Measurements from ENCODE around the gene MASP1. TPM values are rescaled to one million over a fixed set of nuclear protein-coding genes. Genes with fewer than 3 reads are reported as not detected.
A peak's percentile ranks its signal among the peaks of the same experiment; 100 is the strongest.
"Not testable (repeated sequence)": the region's sequence is repeated elsewhere in the genome, so short reads cannot be mapped to it uniquely, and the experiment has no call there.

Gene MASP1
- total RNA-seq, 2 experiments from 2014 or later, result not detected

DNA sequence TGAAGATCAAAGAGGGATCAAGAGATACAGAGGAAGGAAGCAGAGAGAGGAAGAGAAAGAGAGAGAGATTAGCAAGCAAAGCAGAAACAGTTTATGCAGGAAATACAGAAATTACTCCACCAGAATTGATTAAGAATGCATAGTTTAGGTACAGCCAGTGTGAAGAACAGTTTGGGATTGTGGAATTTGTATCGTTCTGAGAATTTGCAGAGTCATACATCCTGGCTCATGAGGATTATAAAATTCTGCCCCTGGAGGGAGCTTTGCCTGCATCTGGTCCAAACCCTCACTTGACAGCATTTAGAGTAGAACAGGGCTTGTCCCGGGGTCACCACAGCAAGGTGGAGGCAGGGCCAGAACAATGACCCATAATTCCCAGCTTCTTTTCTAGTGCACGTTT, 44.1 kb downstream of the MASP1 start:
- H3K4me1 Mint-ChIP-seq, result peaks cover 5% of the 10 kb centered on the region
- H3K9me3 Mint-ChIP-seq, result no peaks in the 10 kb centered on the region
- POLR2A ChIA-PET, result no interaction called here
- ATAC-seq (ENCODE audit: low read depth), result peak; percentile 42
- peaks cover 14% of the 10 kb centered on the region for H3K27me3 Mint-ChIP-seq
- H3K4me3 Mint-ChIP-seq, result no peak overlapping the region
- DNase-seq, result no peak
- no peak overlapping the region for H3K27ac Mint-ChIP-seq
- no peaks in the 10 kb centered on the region for H3K36me3 Mint-ChIP-seq

DNA sequence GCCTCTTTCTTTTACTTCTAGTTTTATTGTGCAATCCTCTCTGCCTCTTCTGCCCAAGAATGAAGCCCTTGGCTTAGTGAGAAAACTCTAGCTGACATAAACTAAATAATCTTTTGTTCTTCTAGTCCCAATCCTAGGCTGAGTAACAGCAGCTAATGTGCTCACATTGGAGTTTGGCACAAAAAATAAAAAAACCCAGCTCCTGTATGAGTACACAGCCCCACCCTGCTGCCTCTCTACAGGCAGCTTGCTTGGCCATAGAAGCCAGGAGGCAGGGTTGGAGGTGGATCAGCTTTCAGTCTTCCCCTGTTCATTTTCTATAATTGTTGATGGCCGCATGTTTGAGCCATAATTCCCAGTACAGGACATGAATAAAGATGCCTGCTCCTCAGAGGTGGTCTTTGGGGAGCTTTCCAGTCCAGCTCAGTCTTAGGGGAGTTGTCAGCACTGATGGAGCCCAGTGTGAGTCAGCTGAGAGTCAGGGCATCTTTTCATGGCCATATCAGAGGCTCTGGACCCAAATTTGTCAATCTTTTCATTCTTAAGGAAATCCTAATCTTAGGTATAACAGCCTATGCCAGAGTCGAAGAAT, 47.5 kb downstream of the MASP1 start:
- Mint-ChIP-seq H3K27me3 (peaks cover 10% of the 10 kb centered on the region), H3K4me3 (no peak overlapping the region), H3K27ac (no peak overlapping the region), H3K36me3 (no peaks in the 10 kb centered on the region), H3K9me3 (peaks cover 1% of the 10 kb centered on the region), H3K4me1 (peaks cover 5% of the 10 kb centered on the region)
- DNase-seq (no peak), ATAC-seq (ENCODE audit: low read depth) (no peak)
- POLR2A ChIA-PET, result no interaction called here

DNA sequence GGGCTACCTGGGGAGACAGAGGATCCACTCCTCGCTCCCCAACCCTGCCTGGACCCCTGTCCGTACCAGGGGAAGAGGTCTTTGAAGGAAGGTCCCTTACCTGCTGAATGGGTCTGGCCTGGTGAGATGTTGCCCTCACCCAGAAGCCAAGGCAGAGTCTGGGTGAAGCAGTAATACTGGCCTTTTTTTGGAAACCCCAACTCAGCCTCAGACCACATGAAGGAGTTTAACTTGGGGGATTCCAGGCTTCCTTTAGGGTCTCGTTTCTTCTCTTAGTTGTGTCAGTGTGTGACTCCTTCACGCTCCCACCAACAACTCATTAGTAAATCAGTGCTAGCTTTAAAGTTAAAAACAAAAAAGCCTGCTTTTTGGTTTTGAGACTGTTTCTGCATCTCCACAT, 48.6 kb downstream of the MASP1 start:
- Mint-ChIP-seq H3K4me3 (no peak overlapping the region), H3K4me1 (peaks cover 4% of the 10 kb centered on the region), H3K36me3 (no peaks in the 10 kb centered on the region), H3K9me3 (peaks cover 1% of the 10 kb centered on the region), H3K27ac (no peak overlapping the region), H3K27me3 (peaks cover 10% of the 10 kb centered on the region)
- POLR2A ChIA-PET, result no interaction called here
- DNase-seq, result no peak
- ATAC-seq (ENCODE audit: low read depth), result no peak

DNA sequence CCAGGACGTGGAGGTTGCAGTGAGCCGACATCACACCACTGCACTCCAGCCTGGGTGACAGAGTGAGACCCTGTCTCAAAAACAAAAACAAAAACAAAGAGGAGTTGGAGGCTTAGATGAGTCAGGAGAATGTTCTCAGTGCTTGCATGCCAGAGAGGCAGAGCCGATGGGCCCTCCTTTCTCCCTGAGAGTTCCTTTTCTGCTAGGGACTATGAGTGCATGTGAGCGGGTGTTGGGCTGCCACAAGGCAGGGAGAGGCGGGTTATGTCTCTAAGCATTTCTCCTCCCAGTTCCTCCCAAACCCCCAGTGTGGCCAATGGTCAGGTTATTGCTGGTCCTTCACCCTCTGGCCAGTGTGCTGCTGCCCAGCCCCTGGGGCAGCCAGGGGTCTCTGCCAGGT, 49.1 kb downstream of the MASP1 start:
- no peak overlapping the region for H3K27ac Mint-ChIP-seq
- DNase-seq (no peak), ATAC-seq (ENCODE audit: low read depth) (no peak)
- peaks cover 1% of the 10 kb centered on the region for H3K9me3 Mint-ChIP-seq
- peaks cover 10% of the 10 kb centered on the region for H3K27me3 Mint-ChIP-seq
- no peaks in the 10 kb centered on the region for H3K36me3 Mint-ChIP-seq
- H3K4me1 Mint-ChIP-seq, result peaks cover 3% of the 10 kb centered on the region
- POLR2A ChIA-PET, result no interaction called here
- H3K4me3 Mint-ChIP-seq, result no peak overlapping the region

DNA sequence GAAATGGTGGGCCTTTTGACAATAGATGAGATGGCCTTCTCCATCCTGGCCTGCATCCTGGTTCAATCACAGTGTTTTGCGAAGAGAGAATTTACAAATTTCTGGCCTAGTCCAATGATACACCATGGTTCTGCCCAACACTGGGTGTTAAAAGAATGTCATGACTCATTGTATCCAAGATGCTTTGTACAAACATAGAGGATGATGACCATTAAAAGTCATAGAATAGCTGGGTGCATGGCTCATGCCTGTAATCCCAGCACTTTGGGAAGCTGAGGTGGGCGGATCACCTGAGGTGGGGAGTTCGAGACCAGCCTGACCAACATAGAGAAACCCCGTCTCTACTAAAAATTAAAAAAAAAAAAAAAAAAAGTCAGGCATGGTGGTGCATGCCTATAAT, 52.7 kb downstream of the MASP1 start:
- H3K4me1 Mint-ChIP-seq; POLR2A ChIA-PET; ATAC-seq (ENCODE audit: low read depth): not testable (repeated sequence)

DNA sequence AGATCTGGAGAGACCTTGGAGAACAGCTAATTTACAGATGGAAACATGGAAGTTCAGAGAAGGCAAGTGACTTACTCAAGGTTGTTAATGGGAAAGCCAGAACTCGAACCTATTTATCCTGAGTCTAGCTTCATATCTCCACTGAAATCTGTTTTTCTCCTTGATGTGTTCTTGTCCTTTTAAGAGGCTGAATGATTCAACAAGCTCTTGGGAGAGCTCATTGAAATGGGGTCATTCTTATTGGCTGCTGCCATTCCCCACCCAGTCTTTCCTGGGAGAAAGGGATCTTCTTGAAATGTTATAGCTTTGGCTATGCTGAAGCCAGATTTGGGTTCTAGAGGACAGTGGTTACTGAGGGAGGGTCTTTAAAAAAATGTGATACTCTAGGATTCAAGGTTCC, 53.3 kb downstream of the MASP1 start:
- peaks cover 1% of the 10 kb centered on the region for H3K9me3 Mint-ChIP-seq
- H3K27me3 Mint-ChIP-seq, result no peaks in the 10 kb centered on the region
- no peak overlapping the region for H3K4me3 Mint-ChIP-seq
- no peak overlapping the region for H3K27ac Mint-ChIP-seq
- ATAC-seq (ENCODE audit: low read depth) (no peak), DNase-seq (no peak)
- H3K4me1 Mint-ChIP-seq, result no peaks in the 10 kb centered on the region
- H3K36me3 Mint-ChIP-seq, result no peaks in the 10 kb centered on the region
- POLR2A ChIA-PET, result no interaction called here

More for the DNA sequence above, 52.7 kb downstream of the MASP1 start:
- H3K36me3 Mint-ChIP-seq, H3K27me3 Mint-ChIP-seq, H3K9me3 Mint-ChIP-seq, H3K27ac Mint-ChIP-seq, H3K4me3 Mint-ChIP-seq, DNase-seq: not testable (repeated sequence)

DNA sequence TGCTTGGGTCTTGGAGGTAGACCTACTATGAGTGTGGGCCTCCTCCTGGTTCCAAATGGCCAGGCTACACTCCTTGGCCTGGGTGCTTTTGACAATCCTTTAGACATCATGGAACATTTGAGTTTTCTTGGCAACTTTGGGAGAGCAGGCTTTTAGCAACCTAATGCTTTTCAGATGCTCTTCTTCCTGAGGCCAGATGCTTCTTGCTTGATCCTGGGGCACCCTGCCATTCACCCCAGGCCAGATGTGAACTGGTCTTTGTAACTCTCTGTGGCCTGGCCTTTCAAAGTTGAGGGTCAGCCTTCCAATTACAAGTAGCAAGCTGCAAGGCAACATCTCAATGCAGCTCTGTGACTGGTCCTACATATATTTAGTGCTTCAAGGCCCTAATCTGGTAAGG, 53.8 kb downstream of the MASP1 start:
- Mint-ChIP-seq H3K27me3 (no peaks in the 10 kb centered on the region), H3K36me3 (no peaks in the 10 kb centered on the region), H3K4me3 (no peak overlapping the region), H3K4me1 (no peaks in the 10 kb centered on the region), H3K9me3 (peaks cover 1% of the 10 kb centered on the region), H3K27ac (no peak overlapping the region)
- POLR2A ChIA-PET, result no interaction called here
- DNase-seq, result no peak
- no peak for ATAC-seq (ENCODE audit: low read depth)

DNA sequence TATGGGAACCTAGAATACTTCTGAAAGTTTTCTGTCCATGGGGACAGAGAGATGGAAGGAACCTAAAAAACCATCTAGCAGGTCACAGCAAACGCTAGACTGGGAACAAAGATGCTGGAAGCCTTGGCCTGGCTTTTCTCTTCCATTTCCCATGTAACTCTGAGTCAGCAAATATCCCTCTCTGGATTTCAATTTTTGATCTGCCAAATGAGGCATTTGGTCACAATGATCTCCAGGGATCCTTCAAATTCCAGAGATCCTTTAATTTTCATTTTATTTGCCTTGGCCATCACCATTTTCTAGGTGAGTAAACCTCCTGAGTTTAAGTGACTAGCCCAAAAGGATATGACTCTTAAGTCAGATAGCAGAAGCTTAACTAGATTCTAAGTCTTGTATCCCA, 54.6 kb downstream of the MASP1 start:
- POLR2A ChIA-PET, result no interaction called here
- Mint-ChIP-seq H3K4me1 (no peaks in the 10 kb centered on the region), H3K27ac (no peak overlapping the region), H3K4me3 (no peak overlapping the region), H3K36me3 (no peaks in the 10 kb centered on the region), H3K9me3 (peaks cover 1% of the 10 kb centered on the region), H3K27me3 (no peaks in the 10 kb centered on the region)
- DNase-seq (no peak), ATAC-seq (ENCODE audit: low read depth) (no peak)

DNA sequence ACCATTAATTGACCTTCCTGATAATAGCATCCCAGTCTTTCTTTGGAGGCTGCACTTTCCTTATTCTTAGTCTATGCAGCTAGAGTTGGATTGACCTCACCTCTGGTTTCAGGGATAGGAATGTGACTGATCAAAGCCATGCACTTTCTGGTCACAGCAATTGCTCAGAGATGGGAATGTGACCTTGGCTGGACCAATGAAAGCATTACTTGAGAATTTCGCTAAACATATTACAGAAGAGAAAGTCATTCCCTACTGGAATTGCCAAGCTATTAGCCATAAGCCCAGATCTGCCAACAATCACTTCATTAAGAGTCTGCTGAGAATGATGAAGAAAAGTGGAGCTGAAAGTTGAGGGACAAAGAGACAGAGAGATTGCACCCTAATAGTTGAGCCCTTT, 61.5 kb downstream of the MASP1 start:
- H3K27ac Mint-ChIP-seq, result no peak overlapping the region
- H3K9me3 Mint-ChIP-seq, result no peaks in the 10 kb centered on the region
- ATAC-seq (ENCODE audit: low read depth), result no peak
- H3K4me1 Mint-ChIP-seq, result no peaks in the 10 kb centered on the region
- POLR2A ChIA-PET, result no interaction called here
- no peaks in the 10 kb centered on the region for H3K36me3 Mint-ChIP-seq
- H3K4me3 Mint-ChIP-seq, result no peak overlapping the region
- no peak for DNase-seq
- H3K27me3 Mint-ChIP-seq, result peaks cover 6% of the 10 kb centered on the region

DNA sequence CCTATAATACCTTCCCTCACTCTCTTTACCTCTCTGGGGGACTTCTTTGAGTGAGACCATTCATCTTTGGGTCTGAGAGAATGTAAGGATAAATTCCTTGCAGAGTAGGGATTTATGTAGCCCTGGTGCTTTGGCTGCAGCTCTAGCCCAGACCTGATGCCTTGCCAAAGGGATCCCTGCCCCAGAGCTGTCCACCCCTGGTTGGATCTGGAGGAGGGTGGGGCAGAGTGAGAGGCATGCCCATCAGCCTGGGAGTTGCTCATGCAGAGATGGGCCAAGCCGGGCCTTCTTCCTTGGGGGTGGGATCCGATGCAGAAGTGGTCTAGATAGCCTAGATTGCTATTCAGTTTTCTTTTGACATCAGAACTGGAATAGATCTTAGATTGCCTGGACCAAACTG, 62.8 kb downstream of the MASP1 start:
- Mint-ChIP-seq H3K9me3 (no peaks in the 10 kb centered on the region), H3K4me3 (no peak overlapping the region)
- POLR2A ChIA-PET, result no interaction called here

DNA sequence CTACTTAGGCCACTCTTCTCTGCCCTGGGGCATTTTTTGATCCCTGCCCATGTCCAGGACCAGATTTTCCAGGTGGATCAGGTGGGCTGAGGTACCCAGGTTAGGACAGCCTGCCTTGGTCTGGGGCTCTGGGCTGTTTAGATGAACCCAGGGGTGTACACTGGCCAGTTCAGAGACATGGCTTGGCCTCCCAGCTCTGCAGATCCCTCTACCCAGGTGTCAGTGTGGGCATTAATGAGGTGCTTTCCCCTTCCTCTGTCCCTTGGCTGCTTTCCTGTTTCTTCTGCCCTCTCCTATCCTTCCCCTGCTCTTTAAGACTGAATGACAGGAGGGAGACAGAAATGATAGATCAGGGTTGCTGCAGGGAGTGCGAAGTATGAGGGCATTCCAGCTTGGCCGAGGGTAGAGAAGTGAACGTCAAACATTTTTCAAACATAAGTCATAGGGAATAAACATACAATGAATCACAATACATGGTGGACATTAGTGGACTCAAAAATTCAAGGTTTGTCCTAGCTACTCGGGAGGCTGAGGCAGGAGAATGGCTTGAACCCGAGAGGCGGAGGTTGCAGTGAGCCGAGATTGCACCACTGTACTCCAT, 63.8 kb downstream of the MASP1 start:
- H3K27me3 Mint-ChIP-seq, result peaks cover 6% of the 10 kb centered on the region
- no peak for ATAC-seq (ENCODE audit: low read depth)
- H3K9me3 Mint-ChIP-seq, result no peaks in the 10 kb centered on the region
- H3K27ac Mint-ChIP-seq, result no peak overlapping the region
- no peak for DNase-seq
- POLR2A ChIA-PET, result no interaction called here
- H3K4me3 Mint-ChIP-seq, result no peak overlapping the region
- no peaks in the 10 kb centered on the region for H3K4me1 Mint-ChIP-seq
- H3K36me3 Mint-ChIP-seq, result no peaks in the 10 kb centered on the region

More for the DNA sequence above, 62.8 kb downstream of the MASP1 start:
- no peaks in the 10 kb centered on the region for H3K36me3 Mint-ChIP-seq
- H3K27me3 Mint-ChIP-seq, result peaks cover 6% of the 10 kb centered on the region
- ATAC-seq (ENCODE audit: low read depth) (no peak), DNase-seq (no peak)
- no peak overlapping the region for H3K27ac Mint-ChIP-seq
- H3K4me1 Mint-ChIP-seq, result no peaks in the 10 kb centered on the region

DNA sequence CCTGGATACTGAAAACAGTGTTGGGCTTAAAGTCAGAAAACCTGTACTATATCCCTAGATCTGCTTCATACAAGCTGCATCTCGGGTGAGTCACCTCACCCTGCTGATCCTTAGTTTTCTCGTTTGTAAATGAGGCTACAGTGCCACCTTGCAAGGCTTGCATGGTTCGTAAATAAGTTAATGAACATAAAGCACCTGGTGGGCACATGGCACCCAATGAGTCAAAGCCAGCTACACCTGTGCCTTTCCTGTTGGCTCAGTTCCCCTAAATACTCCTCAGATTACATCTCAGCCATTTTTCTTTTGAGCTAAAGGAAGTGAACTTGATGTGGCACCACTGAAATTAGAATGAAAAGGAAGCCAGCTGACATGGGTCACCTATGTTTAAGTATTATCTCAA, 67.7 kb downstream of the MASP1 start:
- Mint-ChIP-seq H3K36me3 (no peaks in the 10 kb centered on the region), H3K4me1 (no peaks in the 10 kb centered on the region), H3K9me3 (no peaks in the 10 kb centered on the region), H3K4me3 (no peak overlapping the region), H3K27me3 (peaks cover 7% of the 10 kb centered on the region), H3K27ac (no peak overlapping the region)
- POLR2A ChIA-PET, result no interaction called here
- DNase-seq, result no peak
- no peak for ATAC-seq (ENCODE audit: low read depth)

DNA sequence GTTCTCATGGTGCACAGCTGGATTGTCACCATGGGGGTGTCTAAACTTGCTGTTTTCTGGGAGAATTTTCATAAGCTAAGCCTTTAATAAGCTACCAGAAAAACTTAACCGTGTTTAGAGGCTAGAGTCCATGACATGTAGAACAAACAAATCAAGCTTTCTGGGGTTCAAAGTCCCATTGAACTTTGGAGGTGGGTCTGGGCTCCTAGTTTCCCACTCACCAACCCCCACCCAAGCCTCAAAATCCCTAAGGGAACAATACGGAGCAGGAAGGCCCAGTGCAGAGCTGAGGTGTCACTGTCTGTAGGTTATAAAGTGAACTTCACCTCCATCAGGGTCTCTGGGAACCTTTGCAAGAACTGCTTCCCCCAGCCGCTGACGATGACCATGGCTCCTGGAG, 68.7 kb downstream of the MASP1 start:
- POLR2A ChIA-PET, result no interaction called here
- Mint-ChIP-seq H3K4me3 (no peak overlapping the region), H3K9me3 (no peaks in the 10 kb centered on the region), H3K27ac (no peak overlapping the region), H3K27me3 (peaks cover 7% of the 10 kb centered on the region), H3K4me1 (no peaks in the 10 kb centered on the region), H3K36me3 (no peaks in the 10 kb centered on the region)
- no peak for DNase-seq
- ATAC-seq (ENCODE audit: low read depth), result no peak

DNA sequence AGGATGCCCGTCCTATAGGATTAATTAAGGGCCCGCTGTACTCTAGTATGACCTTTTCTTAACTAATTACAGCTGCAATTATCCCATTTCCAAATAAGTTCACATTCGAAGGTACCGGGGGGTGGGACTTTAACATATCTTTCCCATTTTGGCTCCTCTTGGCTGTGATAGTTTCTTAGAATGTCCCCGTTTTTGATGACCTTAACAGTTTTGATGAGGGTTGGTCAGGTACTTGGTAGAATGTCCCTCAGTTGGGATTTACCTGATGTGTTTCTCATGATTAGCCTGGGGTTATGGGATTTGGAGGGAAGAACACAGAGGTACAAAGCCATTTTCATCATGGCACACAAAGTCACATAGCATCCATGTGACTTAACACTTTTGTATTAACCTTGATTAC, 76.1 kb downstream of the MASP1 start:
- H3K27ac Mint-ChIP-seq, result no peak overlapping the region
- DNase-seq, result no peak
- H3K27me3 Mint-ChIP-seq, result peaks cover 13% of the 10 kb centered on the region
- POLR2A ChIA-PET, result no interaction called here
- H3K9me3 Mint-ChIP-seq, result no peaks in the 10 kb centered on the region
- no peaks in the 10 kb centered on the region for H3K36me3 Mint-ChIP-seq
- H3K4me3 Mint-ChIP-seq, result no peak overlapping the region
- H3K4me1 Mint-ChIP-seq, result no peaks in the 10 kb centered on the region
- ATAC-seq (ENCODE audit: low read depth), result no peak

DNA sequence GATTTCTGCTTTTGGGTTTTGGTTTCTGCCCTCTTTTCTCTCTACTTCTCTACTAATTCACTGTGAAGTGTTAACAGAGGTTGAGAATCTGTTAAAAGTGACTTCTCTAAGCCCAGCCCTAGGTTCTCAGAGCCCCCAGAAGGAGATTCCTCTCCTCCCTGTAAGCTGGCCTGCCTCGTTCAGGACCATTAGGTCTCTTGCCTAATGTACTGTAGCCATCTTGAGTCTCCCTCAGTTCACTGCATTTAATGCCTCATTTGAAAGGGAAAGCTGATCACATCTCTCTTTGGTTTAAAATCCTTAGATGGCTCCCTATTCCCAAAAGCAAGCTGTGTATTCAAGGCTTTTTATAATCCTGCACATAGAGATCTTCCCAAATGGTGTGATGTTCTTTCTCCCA, 77.9 kb downstream of the MASP1 start:
- POLR2A ChIA-PET, result no interaction called here
- H3K4me1 Mint-ChIP-seq, result no peaks in the 10 kb centered on the region
- H3K27me3 Mint-ChIP-seq, result peaks cover 15% of the 10 kb centered on the region

More for the DNA sequence above, 77.9 kb downstream of the MASP1 start:
- Mint-ChIP-seq H3K9me3 (no peaks in the 10 kb centered on the region), H3K4me3 (no peak overlapping the region), H3K36me3 (no peaks in the 10 kb centered on the region), H3K27ac (no peak overlapping the region)
- DNase-seq, result no peak
- ATAC-seq (ENCODE audit: low read depth), result no peak
